Stomach (tissue), 4 donors: ENCODE data around the gene G6PC3.

Experiments
- CTCF ChIP-seq, 7 experiments: fragments of 450-650 bp in 4 of 7; fragments of 200-600 bp in 3 of 7; sonication (generic) in 3 of 7; IDR thresholded peaks; one replicate each; pipeline ENCODE4 v1.5.1; 2016 to 2019; ENCODE audit warnings: antibody characterized with exemption in 7 of 7, control low read depth in 2 of 7, mild to moderate bottlenecking in 1 of 7
- POLR2A ChIP-seq, 4 donors: fragments of 450-650 bp; IDR thresholded peaks; one replicate each; pipeline ENCODE4 v1.6.1; 2016; ENCODE audit warnings: antibody characterized with exemption in 4 of 4, control low read depth in 2 of 4, mild to moderate bottlenecking in 1 of 4, moderate library complexity in 1 of 4

- no peak for TF ChIP-seq POLR2A (IDR thresholded peaks at IDR 0.05)
- no peak for TF ChIP-seq CTCF (IDR thresholded peaks at IDR 0.05)
Observed at GRCh38 chr17:44078412-44078811, 7.9 kb downstream of the G6PC3 start.
